Measurements from ENCODE around the gene LAMB2. TPM values are rescaled to one million over a fixed set of nuclear protein-coding genes. Genes with fewer than 3 reads are reported as not detected.

The LAMB2 gene
- total and polyA plus RNA-seq, 2 donors (not counting 1 experiment from before 2014, with no cell fraction given) = 0.67 to 0.74 TPM

DNA sequence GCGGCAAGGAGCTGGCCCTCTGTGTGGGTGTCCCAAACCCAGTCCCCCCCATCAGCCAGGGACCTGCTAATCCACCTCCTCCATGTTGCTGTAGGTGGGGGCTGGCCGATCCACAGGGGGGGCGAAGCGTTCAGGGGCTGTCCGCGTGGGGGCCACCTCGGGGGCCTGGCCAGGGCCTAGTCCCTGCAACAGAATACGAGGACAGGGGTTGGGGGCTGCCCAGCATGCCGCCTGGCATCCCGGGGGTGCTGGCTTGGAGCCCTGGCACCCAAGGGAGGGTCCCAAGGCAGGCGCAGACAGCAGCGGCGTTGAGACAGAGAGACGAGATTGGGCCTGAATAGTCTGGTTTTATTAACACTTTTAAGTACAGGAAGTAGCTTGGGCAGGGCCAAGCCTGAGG, 24.5 kb downstream of the LAMB2 start:
- Histone ChIP-seq H4K20me1 (ENCODE audit: control insufficient read depth, insufficient read depth, low read length, poor library complexity, severe bottlenecking) (no peaks in the 10 kb centered on the region), H3K27ac (ENCODE audit: low read length in 2 of 2) (no peak overlapping the region), H3K36me3 (replicated peaks in 1 of 2; ENCODE audit: control extremely low read depth in 1 of 2, control insufficient read depth in 1 of 2, extremely low read depth in 1 of 2, insufficient read depth in 2 of 2, low read length in 1 of 2) (peaks cover 0 to 48% of the 10 kb centered on the region in 2 experiments), H3K27me3 (replicated peaks in 1 of 4; ENCODE audit: control extremely low read depth in 1 of 4, control insufficient read depth in 3 of 4, insufficient read depth in 4 of 4, low read length in 3 of 4) (no peaks in the 10 kb centered on the region), H3K4me1 (ENCODE audit: control insufficient read depth in 2 of 2, insufficient read depth in 2 of 2, low read length in 2 of 2) (peaks cover 11 to 14% of the 10 kb centered on the region in 2 donors), H2AFZ (ENCODE audit: insufficient read depth, low read depth, low read length, poor library complexity, severe bottlenecking) (no peak overlapping the region), H3K4me2 (replicated peaks; ENCODE audit: low read depth, low read length, poor library complexity, severe bottlenecking) (no peak overlapping the region), H3K79me2 (ENCODE audit: control insufficient read depth, insufficient read depth, low read length) (peaks cover 18% of the 10 kb centered on the region), H3K4me3 (ENCODE audit: control extremely low read depth in 1 of 5, extremely low read depth in 1 of 5, insufficient read depth in 1 of 5, low read depth in 2 of 5, low read length in 4 of 5) (no peak overlapping the region), H3K9me3 (ENCODE audit: control extremely low read depth in 1 of 3, control insufficient read depth in 2 of 3, insufficient read depth in 1 of 3, low read length in 2 of 3) (no peaks in the 10 kb centered on the region), H3K9ac (ENCODE audit: low read length) (no peak overlapping the region)
- DNase-seq (no peak), ATAC-seq (ENCODE audit: low read depth) (no peak)
- Mint-ChIP-seq H3K27ac (no peak overlapping the region), H3K9me3 (ENCODE audit: insufficient read depth) (no peaks in the 10 kb centered on the region), H3K27me3 (no peaks in the 10 kb centered on the region), H3K4me1 (peaks cover 25% of the 10 kb centered on the region), H3K4me3 (no peak overlapping the region)
- intact Hi-C loops (cut with micrococcal nuclease) = no loop called here
- ChIA-PET POLR2A (no interaction called here), CTCF (no interaction called here)
- WGBS (ENCODE audit: insufficient coverage) = 92% methylated on average over 13 of the region's 14 CpGs
- TF ChIP-seq, protein P1, sequence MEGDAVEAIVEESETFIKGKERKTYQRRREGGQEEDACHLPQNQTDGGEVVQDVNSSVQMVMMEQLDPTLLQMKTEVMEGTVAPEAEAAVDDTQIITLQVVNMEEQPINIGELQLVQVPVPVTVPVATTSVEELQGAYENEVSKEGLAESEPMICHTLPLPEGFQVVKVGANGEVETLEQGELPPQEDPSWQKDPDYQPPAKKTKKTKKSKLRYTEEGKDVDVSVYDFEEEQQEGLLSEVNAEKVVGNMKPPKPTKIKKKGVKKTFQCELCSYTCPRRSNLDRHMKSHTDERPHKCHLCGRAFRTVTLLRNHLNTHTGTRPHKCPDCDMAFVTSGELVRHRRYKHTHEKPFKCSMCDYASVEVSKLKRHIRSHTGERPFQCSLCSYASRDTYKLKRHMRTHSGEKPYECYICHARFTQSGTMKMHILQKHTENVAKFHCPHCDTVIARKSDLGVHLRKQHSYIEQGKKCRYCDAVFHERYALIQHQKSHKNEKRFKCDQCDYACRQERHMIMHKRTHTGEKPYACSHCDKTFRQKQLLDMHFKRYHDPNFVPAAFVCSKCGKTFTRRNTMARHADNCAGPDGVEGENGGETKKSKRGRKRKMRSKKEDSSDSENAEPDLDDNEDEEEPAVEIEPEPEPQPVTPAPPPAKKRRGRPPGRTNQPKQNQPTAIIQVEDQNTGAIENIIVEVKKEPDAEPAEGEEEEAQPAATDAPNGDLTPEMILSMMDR (IDR thresholded peaks at IDR 0.05) = no peak
- no peak for TF ChIP-seq EZH2 (IDR thresholded peaks at IDR 0.05; ENCODE audit: borderline replicate concordance, insufficient read depth, low read depth, low read length, poor library complexity, severe bottlenecking)

DNA sequence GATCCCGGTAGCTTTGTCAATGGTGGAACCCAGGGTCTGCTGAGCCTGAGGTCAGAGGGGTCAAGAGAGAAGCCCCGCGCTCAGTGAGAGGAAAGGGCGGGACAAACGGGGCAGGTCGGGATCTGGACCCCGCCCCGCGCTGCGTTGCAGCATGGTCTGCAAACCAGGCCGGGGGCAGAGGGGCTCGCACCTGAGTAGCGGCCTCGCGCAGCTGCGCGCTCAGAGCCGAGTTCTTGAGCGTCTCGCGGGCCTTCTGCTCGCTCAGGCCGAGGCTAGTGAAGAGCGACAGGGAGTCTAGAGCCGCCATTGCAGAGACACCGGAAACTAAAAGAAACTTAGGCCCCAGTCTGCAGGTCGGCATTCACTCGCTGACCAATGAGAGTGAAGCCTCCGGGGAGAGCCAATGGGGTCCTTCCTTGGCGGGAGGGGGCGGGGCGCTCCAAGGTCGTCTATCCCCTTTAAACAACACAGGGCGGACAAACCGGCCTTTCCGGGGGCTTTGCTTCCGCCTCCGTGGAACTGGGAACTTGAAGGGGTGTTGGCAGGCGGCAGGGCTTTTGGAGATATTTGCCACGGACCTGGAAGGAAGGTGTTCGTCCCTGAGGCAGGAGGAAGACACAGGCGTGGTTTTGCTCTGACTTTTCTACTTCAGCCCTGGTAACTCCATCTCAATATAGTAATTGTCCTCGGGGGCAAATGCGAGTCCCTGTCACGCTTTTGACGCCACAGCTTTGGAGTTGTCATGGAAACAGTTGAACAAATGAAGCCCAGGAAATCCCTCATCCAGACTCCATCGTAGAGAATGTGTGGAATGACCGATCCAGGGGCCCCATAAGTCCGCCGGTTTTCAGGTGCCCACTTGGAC, 28.2 kb downstream of the LAMB2 start, which contains the start of gene QARS1:
TSS of gene QARS1 (minus strand) at position 331 of the 865 bp plus-strand sequence. CDS start at position 307, 24 bp downstream.
- CTCF ChIA-PET = interaction anchor here (1.7 to 2.2 kb wide), 3 partner anchors 10 to 116 kb away, joined by 6 to 10 read pairs (median 7); no protein-coding TSS in a partner anchor
- ATAC-seq (ENCODE audit: low read depth) (peak; percentile 99), DNase-seq (peak; percentile 90)
- H3K4me3 Mint-ChIP-seq = peak within 1 kb of the TSS; percentile 95
- H3K4me1 Mint-ChIP-seq = peaks cover 27% of the 10 kb centered on the region
- 5% methylated on average over 39 of the region's 50 CpGs for WGBS (ENCODE audit: insufficient coverage)
- intact Hi-C loops (cut with micrococcal nuclease) = loop anchor here (1.0 kb wide), 3 partner anchors 10 to 62 kb away; partner anchors contain the start of genes CCDC71, QRICH1 and USP19
- no peaks in the 10 kb centered on the region for H3K27me3 ChIP-seq (replicated peaks in 1 of 4; ENCODE audit: control extremely low read depth in 1 of 4, control insufficient read depth in 3 of 4, insufficient read depth in 4 of 4, low read length in 3 of 4)
- H3K27ac ChIP-seq (ENCODE audit: low read length in 2 of 2) = peak within 1 kb of the TSS; percentile 61 to 81
- H4K20me1 ChIP-seq (ENCODE audit: control insufficient read depth, insufficient read depth, low read length, poor library complexity, severe bottlenecking) = no peaks in the 10 kb centered on the region
- H3K4me3 ChIP-seq (ENCODE audit: control extremely low read depth in 1 of 5, extremely low read depth in 1 of 5, insufficient read depth in 1 of 5, low read depth in 2 of 5, low read length in 4 of 5) = peak within 1 kb of the TSS; percentile 72 to 98 (median 93)
- H2AFZ ChIP-seq (ENCODE audit: insufficient read depth, low read depth, low read length, poor library complexity, severe bottlenecking) = peak within 1 kb of the TSS; percentile 98
- H3K36me3 ChIP-seq (replicated peaks in 1 of 2; ENCODE audit: control extremely low read depth in 1 of 2, control insufficient read depth in 1 of 2, extremely low read depth in 1 of 2, insufficient read depth in 2 of 2, low read length in 1 of 2) = peaks cover 4 to 43% of the 10 kb centered on the region in 2 experiments
- H3K4me1 ChIP-seq (ENCODE audit: control insufficient read depth in 2 of 2, insufficient read depth in 2 of 2, low read length in 2 of 2) = peaks cover 11 to 18% of the 10 kb centered on the region in 2 donors
- peak within 1 kb of the TSS; percentile 88 for H3K4me2 ChIP-seq (replicated peaks; ENCODE audit: low read depth, low read length, poor library complexity, severe bottlenecking)
- peaks cover 24% of the 10 kb centered on the region for H3K79me2 ChIP-seq (ENCODE audit: control insufficient read depth, insufficient read depth, low read length)
- no peaks in the 10 kb centered on the region for H3K9me3 ChIP-seq (ENCODE audit: control extremely low read depth in 1 of 3, control insufficient read depth in 2 of 3, insufficient read depth in 1 of 3, low read length in 2 of 3)
- peak within 1 kb of the TSS; percentile 94 for H3K27ac Mint-ChIP-seq
- POLR2A ChIA-PET = interaction anchor here (1.8 to 2.4 kb wide), 3 partner anchors 11 to 16 kb away, joined by 7 to 28 read pairs (median 9); partner anchors contain the start of genes QRICH1 and USP19
- TF ChIP-seq, protein P1 (IDR thresholded peaks at IDR 0.05) = no peak
- no peak for TF ChIP-seq EZH2 (IDR thresholded peaks at IDR 0.05; ENCODE audit: borderline replicate concordance, insufficient read depth, low read depth, low read length, poor library complexity, severe bottlenecking)
- no peaks in the 10 kb centered on the region for H3K9me3 Mint-ChIP-seq (ENCODE audit: insufficient read depth)
- H3K27me3 Mint-ChIP-seq = no peaks in the 10 kb centered on the region
- H3K9ac ChIP-seq (ENCODE audit: low read length) = peak within 1 kb of the TSS; percentile 90

Data from B cell (primary cell).